SK-N-MC (cell line): ENCODE results near the gene DEF6.

Source experiments
- DNase-seq: peaks from one replicate; pipeline ENCODE4 v3.0.0-alpha.2; 2011; ENCODE audit warnings: low read depth, low spot score
- H3K27ac ChIP-seq: fragments of 200-600 bp; sonication (generic); 2 replicates; pipeline ENCODE4 v1.5.1; 2016; ENCODE audit warnings: mixed run types
- H3K36me3 ChIP-seq: fragments of 200-600 bp; sonication (generic); 2 replicates; pipeline ENCODE4 v1.6.1; 2017; ENCODE audit warnings: antibody characterized with exemption, low read length, mixed read lengths; ENCODE audit not compliant: insufficient read depth
- H3K4me3 ChIP-seq: fragments of 200-600 bp; sonication (generic); 2 replicates; pipeline ENCODE4 v1.5.1; 2016
- H3K9ac ChIP-seq: fragments of 200-600 bp; sonication (generic); 2 replicates; pipeline ENCODE4 v1.8.0; 2017; ENCODE audit warnings: mixed run types, mixed read lengths; ENCODE audit not compliant: insufficient read length
- H3K9me3 ChIP-seq: fragments of 200-600 bp; sonication (generic); 2 replicates; pipeline ENCODE4 v1.6.1; 2017; ENCODE audit warnings: low read depth, mild to moderate bottlenecking, antibody characterized with exemption, low read length, moderate library complexity, mixed read lengths
- EZH2 ChIP-seq: fragments of 200-600 bp; sonication (generic); IDR thresholded peaks from one replicate; pipeline ENCODE4 v1.6.1; 2017; ENCODE audit warnings: antibody characterized with exemption
- FOXP2 ChIP-seq: optimal IDR thresholded peaks from 2 replicates; pipeline ENCODE3; 2011; ENCODE audit warnings: mild to moderate bottlenecking, moderate library complexity; ENCODE audit not compliant: insufficient read depth; ENCODE audit errors: extremely low read length, control extremely low read depth
- POLR2AphosphoS5 ChIP-seq: IDR thresholded peaks from 2 replicates; pipeline ENCODE4 v1.6.1; 2012; ENCODE audit warnings: mild to moderate bottlenecking, low read depth, low read length, borderline replicate concordance

The DEF6 gene

DNA sequence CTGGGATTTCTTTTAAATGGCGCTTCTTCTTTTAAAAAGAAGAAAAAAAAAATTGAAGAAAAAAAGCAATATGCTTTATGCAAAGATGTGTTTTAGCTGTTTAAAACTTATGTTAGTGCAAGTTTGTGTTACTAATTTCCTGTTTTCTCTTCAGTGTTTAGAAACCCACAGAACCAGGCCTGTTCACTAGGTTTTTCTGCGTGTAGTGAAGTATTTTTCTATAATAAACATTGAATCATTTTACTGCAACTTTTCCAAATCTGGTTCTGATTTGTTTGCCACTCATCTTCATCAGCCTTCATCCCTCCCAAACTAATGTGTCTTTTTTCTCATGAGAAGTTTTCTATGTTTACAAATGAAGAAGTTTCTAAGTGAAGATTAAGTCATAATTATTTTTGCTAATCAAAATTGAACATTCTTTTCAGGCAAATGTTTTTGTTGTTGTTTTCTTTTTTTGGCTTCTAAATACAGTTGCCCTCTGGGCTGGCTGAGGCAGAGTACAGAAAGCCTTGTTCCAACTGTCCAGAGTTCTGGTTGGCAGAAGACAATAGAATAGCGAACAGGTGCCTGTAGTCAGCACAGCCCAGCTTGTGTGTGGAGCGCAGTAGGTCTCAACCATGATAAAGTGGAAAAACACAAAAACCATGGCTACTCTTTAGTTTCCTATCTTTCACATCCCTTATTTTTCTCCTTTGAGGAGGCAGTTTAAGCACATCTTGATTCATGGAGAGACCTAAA is 23.6 kb upstream of the DEF6 start:
- no peak overlapping the region for H3K4me3 ChIP-seq
- no peaks in the 10 kb centered on the region for H3K36me3 ChIP-seq
- DNase-seq: no peak
- TF ChIP-seq FOXP2: no peak
- no peak for TF ChIP-seq EZH2
- no peak for TF ChIP-seq POLR2AphosphoS5
- H3K9me3 ChIP-seq: no peaks in the 10 kb centered on the region
- H3K27ac ChIP-seq: no peak overlapping the region
- no peak overlapping the region for H3K9ac ChIP-seq

- H3K4me3 ChIP-seq: no peak overlapping the region
- no peak for DNase-seq
- TF ChIP-seq EZH2: no peak
- TF ChIP-seq POLR2AphosphoS5: no peak
- no peak for TF ChIP-seq FOXP2
- H3K9me3 ChIP-seq: no peaks in the 10 kb centered on the region
- H3K27ac ChIP-seq: no peak overlapping the region
- no peaks in the 10 kb centered on the region for H3K36me3 ChIP-seq
- H3K9ac ChIP-seq: no peak overlapping the region
Measured at GRCh38 chr6:35275744-35276260, 21.8 kb upstream of the DEF6 start.

DNA sequence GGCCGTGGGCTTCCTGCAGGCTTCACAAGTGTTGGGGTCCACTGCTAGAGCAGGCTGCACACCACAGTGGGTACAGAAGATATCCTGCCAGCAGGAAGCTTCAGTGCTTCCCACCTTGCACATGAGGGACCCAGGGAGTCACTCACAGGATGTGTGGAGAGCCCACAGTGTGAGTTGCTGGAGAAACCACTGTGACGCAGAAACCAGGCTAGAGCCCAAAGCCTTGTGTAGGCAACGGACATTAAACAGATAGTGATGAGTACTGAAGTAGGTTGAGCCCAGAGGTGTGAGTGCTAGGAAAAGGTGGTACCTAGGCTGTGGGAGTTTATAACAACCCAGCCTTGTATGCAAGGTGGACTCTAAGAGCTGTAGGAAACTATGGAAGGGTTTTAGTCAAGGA is 18.9 kb upstream of the DEF6 start:
- TF ChIP-seq POLR2AphosphoS5: no peak
- no peak for TF ChIP-seq FOXP2
- TF ChIP-seq EZH2: no peak
- Histone ChIP-seq H3K27ac (no peak overlapping the region), H3K9ac (no peak overlapping the region), H3K9me3 (no peaks in the 10 kb centered on the region), H3K36me3 (peaks cover 4% of the 10 kb centered on the region; the same call in 1 of the 2 replicates), H3K4me3 (no peak overlapping the region)
- no peak for DNase-seq

DNA sequence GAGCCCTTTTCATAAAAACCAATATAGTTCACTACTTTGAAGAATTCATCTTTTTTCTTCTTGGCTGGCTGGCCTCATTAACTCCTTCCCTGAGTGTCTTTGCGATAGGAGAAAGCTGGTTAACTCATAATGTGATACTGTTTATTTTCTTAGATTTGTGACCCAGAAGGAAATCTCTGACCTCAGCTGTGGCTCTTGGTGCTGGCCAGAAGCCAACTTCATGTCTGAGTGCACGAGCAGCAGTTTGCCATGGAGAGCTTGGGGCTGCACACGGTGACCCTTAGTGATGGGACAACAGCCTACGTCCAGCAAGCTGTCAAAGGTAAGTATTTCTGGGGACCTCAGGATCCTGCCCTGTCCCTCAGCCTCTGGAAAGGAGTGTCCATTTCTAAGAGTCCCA is 16.7 kb upstream of the DEF6 start:
- Histone ChIP-seq H3K9me3 (no peaks in the 10 kb centered on the region), H3K9ac (no peak overlapping the region)
- DNase-seq: no peak

GRCh38 chr6:35282472-35282871 is 15.1 kb upstream of the DEF6 start:
- Histone ChIP-seq H3K4me3 (no peak overlapping the region), H3K36me3 (peaks cover 18% of the 10 kb centered on the region), H3K9me3 (no peaks in the 10 kb centered on the region), H3K27ac (no peak overlapping the region), H3K9ac (no peak overlapping the region)
- TF ChIP-seq FOXP2 (no peak), POLR2AphosphoS5 (no peak), EZH2 (no peak)
- no peak for DNase-seq

More for the DNA sequence above, 16.7 kb upstream of the DEF6 start:
- Histone ChIP-seq H3K4me3 (no peak overlapping the region), H3K36me3 (peaks cover 10% of the 10 kb centered on the region), H3K27ac (no peak overlapping the region)
- TF ChIP-seq EZH2 (no peak), POLR2AphosphoS5 (no peak), FOXP2 (no peak)

- Histone ChIP-seq H3K36me3 (peaks cover 25% of the 10 kb centered on the region), H3K9me3 (no peaks in the 10 kb centered on the region)
Measured at GRCh38 chr6:35283361-35283760, 14.3 kb upstream of the DEF6 start.

GRCh38 chr6:35287671-35288396 is 9.8 kb upstream of the DEF6 start:
- no peak for TF ChIP-seq POLR2AphosphoS5
- no peak for TF ChIP-seq EZH2
- TF ChIP-seq FOXP2: no peak
- DNase-seq: no peak
- no peak overlapping the region for H3K27ac ChIP-seq
- H3K36me3 ChIP-seq: peaks cover 21% of the 10 kb centered on the region
- H3K9me3 ChIP-seq: no peaks in the 10 kb centered on the region
- H3K4me3 ChIP-seq: no peak overlapping the region
- no peak overlapping the region for H3K9ac ChIP-seq

More at GRCh38 chr6:35283361-35283760, 14.3 kb upstream of the DEF6 start:
- Histone ChIP-seq H3K9ac (no peak overlapping the region), H3K27ac (no peak overlapping the region), H3K4me3 (no peak overlapping the region)
- DNase-seq: no peak
- no peak for TF ChIP-seq POLR2AphosphoS5
- no peak for TF ChIP-seq EZH2
- TF ChIP-seq FOXP2: no peak

- H3K27ac ChIP-seq: no peak overlapping the region
- no peak for DNase-seq
- H3K9ac ChIP-seq: no peak overlapping the region
- H3K9me3 ChIP-seq: no peaks in the 10 kb centered on the region
- H3K4me3 ChIP-seq: no peak overlapping the region
- H3K36me3 ChIP-seq: peaks cover 21% of the 10 kb centered on the region
- TF ChIP-seq EZH2 (no peak), POLR2AphosphoS5 (no peak), FOXP2 (no peak)
Measured at GRCh38 chr6:35288834-35289233, 8.8 kb upstream of the DEF6 start.

DNA sequence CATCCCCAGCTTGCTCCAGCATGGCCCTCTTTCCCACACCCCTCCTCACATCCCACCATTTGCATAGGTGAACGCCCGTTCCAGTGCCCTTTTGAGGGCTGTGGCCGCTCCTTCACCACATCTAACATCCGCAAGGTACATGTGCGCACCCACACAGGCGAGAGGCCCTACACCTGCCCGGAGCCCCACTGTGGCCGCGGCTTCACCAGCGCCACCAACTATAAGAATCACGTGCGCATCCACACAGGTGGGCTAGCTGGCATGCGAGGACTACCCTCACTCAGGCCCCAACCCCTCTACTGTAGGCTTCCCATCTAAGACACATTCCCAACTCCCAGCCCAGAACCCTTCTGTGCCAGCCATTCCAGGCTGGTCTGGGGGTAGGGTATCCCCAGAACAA is 6.1 kb upstream of the DEF6 start:
- Histone ChIP-seq H3K4me3 (no peak overlapping the region), H3K36me3 (peaks cover 17% of the 10 kb centered on the region), H3K9me3 (no peaks in the 10 kb centered on the region), H3K27ac (no peak overlapping the region), H3K9ac (no peak overlapping the region)
- DNase-seq: no peak
- no peak for TF ChIP-seq EZH2
- TF ChIP-seq FOXP2: no peak
- no peak for TF ChIP-seq POLR2AphosphoS5
